ENCODE results near the gene CETP. TPM values are rescaled to one million over a fixed set of nuclear protein-coding genes. Genes with fewer than 3 reads are reported as not detected.

The CETP gene
- total and polyA plus RNA-seq, 2 of the 8 experiments (the other 6 are each of a cell fraction or from before 2014, with no cell fraction given): not detected

DNA sequence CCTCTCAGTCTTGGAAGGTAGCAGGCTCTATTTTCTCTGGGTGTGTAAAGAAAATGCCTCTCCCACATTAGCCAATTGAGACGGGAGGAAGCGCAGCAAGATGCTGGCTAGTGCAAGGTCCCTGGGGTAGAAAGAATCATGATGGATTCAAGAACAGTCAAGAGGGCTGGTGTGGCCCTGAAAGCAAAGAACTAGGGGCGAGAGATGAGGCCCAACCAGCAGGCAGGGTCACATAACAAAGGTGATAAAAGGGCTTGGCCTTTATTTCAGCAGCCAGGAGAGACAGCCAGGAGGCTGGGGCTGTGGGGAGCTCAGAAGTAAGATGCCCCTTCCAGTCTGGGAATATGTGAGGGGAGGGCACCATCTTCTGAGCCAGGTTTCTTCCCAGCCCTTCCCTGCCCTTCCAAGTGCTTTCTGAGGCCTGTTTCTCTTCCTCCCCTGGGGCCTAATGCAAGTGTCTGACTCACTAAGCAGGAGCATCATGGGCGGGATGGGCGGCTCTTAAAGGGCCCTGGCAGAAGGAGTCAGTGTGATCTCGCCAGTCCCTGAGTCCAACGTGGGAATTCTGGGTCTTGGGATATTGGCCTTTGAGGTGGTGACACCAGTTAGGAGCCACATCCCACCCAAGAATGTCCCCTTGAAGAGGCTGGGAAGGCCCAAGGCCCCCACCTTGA is 23.7 kb downstream of the CETP start:
- no peak overlapping the region for H4K5ac ChIP-seq (ENCODE audit: insufficient read length, low read depth, low read length)
- H4K91ac ChIP-seq (replicated peaks; ENCODE audit: insufficient read length, low read length): no peak overlapping the region
- no peak for DNase-seq (ENCODE audit: low read depth in 1 of 2, low spot score in 2 of 2)
- no peak overlapping the region for H4K8ac ChIP-seq (ENCODE audit: extremely low read depth, insufficient read depth, low read length)
- H3K79me1 ChIP-seq (ENCODE audit: low read depth, low read length): no peaks in the 10 kb centered on the region
- no peak overlapping the region for H2BK20ac ChIP-seq (ENCODE audit: low read length)
- ChIA-PET POLR2A (ENCODE audit: partially characterized antibody) (interaction anchor here (1.4 kb wide), 1 partner anchor 21 kb away, joined by 3 read pairs; no protein-coding TSS in a partner anchor), CTCF (ENCODE audit: partially characterized antibody) (interaction anchor here (0.6 to 8.1 kb wide), 2 partner anchors 20 to 118 kb away, joined by 3 to 67 read pairs; no protein-coding TSS in a partner anchor)
- H4K20me1 ChIP-seq (replicated peaks in 1 of 2; ENCODE audit: control insufficient read depth in 1 of 2, insufficient read depth in 2 of 2, low read length in 2 of 2): no peaks in the 10 kb centered on the region
- H3K36me3 ChIP-seq (ENCODE audit: control insufficient read depth in 2 of 4, insufficient read depth in 4 of 4, low read length in 3 of 4): no peaks in the 10 kb centered on the region
- H3K23me2 ChIP-seq (ENCODE audit: low read depth, low read length): peaks cover 8% of the 10 kb centered on the region; the same call in 1 of the 2 replicates
- no peaks in the 10 kb centered on the region for H3K9me3 ChIP-seq (ENCODE audit: insufficient read depth in 2 of 2, low read depth in 1 of 2, low read length in 1 of 2)
- 73% methylated on average over 7 of the region's 7 CpGs; no CpG with 5 or more reads in 1 of the 2 experiments for WGBS, 2 experiments (ENCODE audit: extremely low coverage in 1 of 2, insufficient coverage in 1 of 2, insufficient read length in 1 of 2, insufficient replicate concordance in 2 of 2, low coverage in 1 of 2, low lambda C conversion rate in 2 of 2, missing lambda C conversion rate in 1 of 2)
- H3K23ac ChIP-seq (ENCODE audit: insufficient read length): no peak overlapping the region
- no peak overlapping the region for H2AK5ac ChIP-seq (ENCODE audit: low read depth, low read length)
- H3K4me3 ChIP-seq (ENCODE audit: extremely low read depth in 1 of 4, insufficient read depth in 2 of 4, low read depth in 3 of 4, low read length in 4 of 4): no peak overlapping the region
- H3K27ac ChIP-seq (ENCODE audit: low read depth, low read length): no peak overlapping the region
- H2BK5ac ChIP-seq (ENCODE audit: low read depth, low read length): no peak overlapping the region
- no peak overlapping the region for H3K14ac ChIP-seq (ENCODE audit: insufficient read length)
- H3K4me1 ChIP-seq (replicated peaks in 1 of 4; ENCODE audit: control insufficient read depth in 3 of 4, insufficient read depth in 4 of 4, low read length in 3 of 4): peaks cover 0 to 5% (median 3%) of the 10 kb centered on the region in 4 experiments; a peak in 3 of 7 replicates
- H3K18ac ChIP-seq (ENCODE audit: extremely low read depth, low read length): no peak overlapping the region
- H3K27me3 ChIP-seq (replicated peaks in 1 of 4; ENCODE audit: control insufficient read depth in 3 of 4, extremely low read depth in 1 of 4, insufficient read depth in 3 of 4, low read length in 3 of 4): peaks cover 0 to 26% (median 17%) of the 10 kb centered on the region in 4 experiments; a peak in 6 of 7 replicates
- no peak overlapping the region for H3K56ac ChIP-seq (replicated peaks; ENCODE audit: insufficient read length, low read depth, low read length)
- no peak overlapping the region for H3K9ac ChIP-seq (replicated peaks in 1 of 4; ENCODE audit: extremely low read depth in 1 of 4, low read depth in 3 of 4, low read length in 3 of 4)
- no peak overlapping the region for H2BK120ac ChIP-seq (replicated peaks; ENCODE audit: low read depth, low read length)
- no peak for FAIRE-seq
- no peaks in the 10 kb centered on the region for H3K79me2 ChIP-seq (ENCODE audit: control insufficient read depth in 1 of 2, insufficient read depth in 2 of 2, low read length in 2 of 2)
- no peak overlapping the region for H2BK12ac ChIP-seq (ENCODE audit: low read depth, low read length)
- no peak overlapping the region for H3K4me2 ChIP-seq (ENCODE audit: insufficient read depth in 1 of 2, low read depth in 2 of 2, low read length in 2 of 2)
- 0 out of 2 replicates have a peak overlapping the region, but pooled peaks have one; percentile 46 for H2AFZ ChIP-seq (ENCODE audit: low read length)
- H2BK15ac ChIP-seq (ENCODE audit: low read length): 0 out of 2 replicates have a peak overlapping the region, but pooled peaks have one; percentile 61
- no peak overlapping the region for H3K4ac ChIP-seq (replicated peaks; ENCODE audit: insufficient read length, low read depth, low read length)
- TF ChIP-seq, protein P1, sequence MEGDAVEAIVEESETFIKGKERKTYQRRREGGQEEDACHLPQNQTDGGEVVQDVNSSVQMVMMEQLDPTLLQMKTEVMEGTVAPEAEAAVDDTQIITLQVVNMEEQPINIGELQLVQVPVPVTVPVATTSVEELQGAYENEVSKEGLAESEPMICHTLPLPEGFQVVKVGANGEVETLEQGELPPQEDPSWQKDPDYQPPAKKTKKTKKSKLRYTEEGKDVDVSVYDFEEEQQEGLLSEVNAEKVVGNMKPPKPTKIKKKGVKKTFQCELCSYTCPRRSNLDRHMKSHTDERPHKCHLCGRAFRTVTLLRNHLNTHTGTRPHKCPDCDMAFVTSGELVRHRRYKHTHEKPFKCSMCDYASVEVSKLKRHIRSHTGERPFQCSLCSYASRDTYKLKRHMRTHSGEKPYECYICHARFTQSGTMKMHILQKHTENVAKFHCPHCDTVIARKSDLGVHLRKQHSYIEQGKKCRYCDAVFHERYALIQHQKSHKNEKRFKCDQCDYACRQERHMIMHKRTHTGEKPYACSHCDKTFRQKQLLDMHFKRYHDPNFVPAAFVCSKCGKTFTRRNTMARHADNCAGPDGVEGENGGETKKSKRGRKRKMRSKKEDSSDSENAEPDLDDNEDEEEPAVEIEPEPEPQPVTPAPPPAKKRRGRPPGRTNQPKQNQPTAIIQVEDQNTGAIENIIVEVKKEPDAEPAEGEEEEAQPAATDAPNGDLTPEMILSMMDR (IDR thresholded peaks at IDR 0.05; ENCODE audit: control extremely low read depth in 1 of 3, insufficient read depth in 1 of 3, low read depth in 1 of 3, low read length in 3 of 3): no peak
- no peak for TF ChIP-seq CHD1 (IDR thresholded peaks at IDR 0.05; ENCODE audit: low read depth, low read length)
- TF ChIP-seq, protein P2, sequence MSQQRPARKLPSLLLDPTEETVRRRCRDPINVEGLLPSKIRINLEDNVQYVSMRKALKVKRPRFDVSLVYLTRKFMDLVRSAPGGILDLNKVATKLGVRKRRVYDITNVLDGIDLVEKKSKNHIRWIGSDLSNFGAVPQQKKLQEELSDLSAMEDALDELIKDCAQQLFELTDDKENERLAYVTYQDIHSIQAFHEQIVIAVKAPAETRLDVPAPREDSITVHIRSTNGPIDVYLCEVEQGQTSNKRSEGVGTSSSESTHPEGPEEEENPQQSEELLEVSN (IDR thresholded peaks at IDR 0.05): no peak
- TF ChIP-seq TEAD4 (IDR thresholded peaks at IDR 0.05; ENCODE audit: low read depth, low read length): no peak
- TF ChIP-seq HDAC6 (IDR thresholded peaks at IDR 0.05; ENCODE audit: low read depth, low read length): no peak
- TF ChIP-seq SIN3A (conservative IDR thresholded peaks at IDR 0.05 in 1 of 2, IDR thresholded peaks at IDR 0.05 in 1 of 2; ENCODE audit: low read depth in 1 of 2, low read length in 2 of 2): no peak
- no peak for TF ChIP-seq SAP30 (IDR thresholded peaks at IDR 0.05; ENCODE audit: insufficient read depth, insufficient replicate concordance, low read length)
- TF ChIP-seq ZNF274 (IDR thresholded peaks at IDR 0.05; ENCODE audit: borderline replicate concordance, extremely low read depth, low read length): no peak
